Islet of Langerhans (tissue), 1 donor: Measurements from ENCODE around the gene CCR6.
A peak's percentile ranks its signal among the peaks of the same experiment; 100 is the strongest.
"Not testable (repeated sequence)": the region's sequence is repeated elsewhere in the genome, so short reads cannot be mapped to it uniquely, and the experiment has no call there.

Source experiments
- FAIRE-seq: peaks from one replicate; lab custom pipeline; 2011; peaks lifted over from hg19 to GRCh38; lab: Jason Lieb, UNC

The CCR6 gene

GRCh38 chr6:167177271-167177670, 54.4 kb downstream of the CCR6 start:
- not testable (repeated sequence) for FAIRE-seq

GRCh38 chr6:167178896-167179655, 56.2 kb downstream of the CCR6 start:
- FAIRE-seq = not testable (repeated sequence)

GRCh38 chr6:167180086-167180485, 57.2 kb downstream of the CCR6 start:
- FAIRE-seq = not testable (repeated sequence)

GRCh38 chr6:167181351-167181750, 58.5 kb downstream of the CCR6 start:
- not testable (repeated sequence) for FAIRE-seq

GRCh38 chr6:167182913-167183314, 60.0 kb downstream of the CCR6 start:
- FAIRE-seq = peak; percentile 97

GRCh38 chr6:167185101-167185500, 62.2 kb downstream of the CCR6 start:
- FAIRE-seq = not testable (repeated sequence)

- FAIRE-seq = not testable (repeated sequence)
Measured at GRCh38 chr6:167187275-167187674, 64.4 kb downstream of the CCR6 start.
